Tibial artery (tissue), 4 donors: ENCODE measurements around the gene CXCL17.
"Not testable (repeated sequence)": the region's sequence is repeated elsewhere in the genome, so short reads cannot be mapped to it uniquely, and the experiment has no call there.

Experiments
- DNase-seq, 2 donors: peaks; one replicate each; pipeline ENCODE4 v3.0.0-alpha.2; 2019
- H3K27ac ChIP-seq, 2 donors: fragments of 200-600 bp; sonication (generic) in 1 of 2; 1 replicate in 1 of 2; 2 replicates in 1 of 2; pipeline ENCODE4 v1.5.1; 2018 to 2019; ENCODE audit warnings: mild to moderate bottlenecking in 1 of 2
- H3K27me3 ChIP-seq, 2 donors: fragments of 200-600 bp; sonication (generic) in 1 of 2; one replicate each; pipeline versions ENCODE4 v1.5.1 to v1.6.0; 2016 to 2019
- H3K36me3 ChIP-seq, 3 donors: fragments of 200-600 bp; sonication (generic) in 2 of 3; one replicate each; pipeline ENCODE4 v1.5.1; 2016 to 2019; ENCODE audit warnings: mild to moderate bottlenecking in 2 of 3
- H3K4me1 ChIP-seq, 4 donors: fragments of 200-600 bp; sonication (generic) in 2 of 4; 1 replicate in 3 of 4; 2 replicates in 1 of 4; pipeline ENCODE4 v1.5.1; 2016 to 2019
- H3K4me3 ChIP-seq, 2 donors: fragments of 200-600 bp; sonication (generic) in 1 of 2; 1 replicate in 1 of 2; 2 replicates in 1 of 2; pipeline ENCODE4 v1.5.1; 2018 to 2019; ENCODE audit warnings: mild to moderate bottlenecking in 2 of 2
- H3K9me3 ChIP-seq, 3 donors: fragments of 200-600 bp; sonication (generic) in 1 of 3; one replicate each; pipeline ENCODE4 v1.5.1; 2016 to 2019
- intact Hi-C: fragments of 100-400 bp; cut with DNase I; formaldehyde crosslinking; loops from one replicate; pipeline ENCODE4 v1.15.0; 2023; ENCODE audit warnings: low total_unique reads
- TF ChIP-seq, protein P1 (sequence below), 2 experiments: fragments of 200-600 bp in 1 of 2; fragments of 450-650 bp in 1 of 2; IDR thresholded peaks; one replicate each; pipeline ENCODE4 v1.5.1; 2017 to 2019; ENCODE audit warnings: antibody characterized with exemption in 2 of 2, mild to moderate bottlenecking in 1 of 2, moderate library complexity in 1 of 2

Gene CXCL17

DNA sequence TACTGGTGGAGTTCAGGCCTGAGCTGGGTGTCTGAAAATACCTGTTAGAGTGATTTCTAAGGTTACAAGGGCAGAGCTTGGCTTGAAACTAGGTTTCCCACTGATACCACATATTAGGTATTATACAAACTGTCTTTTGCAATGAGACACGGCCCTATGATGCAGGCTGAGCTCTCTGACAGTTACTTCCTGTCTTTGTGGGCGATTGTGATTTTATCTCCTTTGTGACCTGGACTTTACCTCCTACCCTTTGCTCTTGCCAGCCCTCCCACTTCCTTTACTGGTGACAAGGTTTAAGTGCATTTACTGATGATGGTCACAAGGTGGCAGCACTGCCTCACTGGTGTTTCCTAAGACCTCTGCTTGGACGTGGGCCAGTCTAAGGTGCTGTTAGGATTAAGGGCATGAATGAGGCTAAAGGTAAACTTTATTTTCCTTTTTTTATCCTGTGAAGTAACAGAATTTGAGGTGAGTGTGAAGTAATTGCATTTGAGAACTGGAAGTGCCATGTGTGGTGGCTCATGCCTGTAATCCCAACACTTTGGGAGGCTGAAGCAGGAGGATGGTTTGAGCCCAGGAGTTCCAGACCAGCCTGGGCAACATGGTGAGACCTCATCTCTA lies 7.7 kb upstream of the CXCL17 start:
- no peak overlapping the region for H3K27ac ChIP-seq

DNA sequence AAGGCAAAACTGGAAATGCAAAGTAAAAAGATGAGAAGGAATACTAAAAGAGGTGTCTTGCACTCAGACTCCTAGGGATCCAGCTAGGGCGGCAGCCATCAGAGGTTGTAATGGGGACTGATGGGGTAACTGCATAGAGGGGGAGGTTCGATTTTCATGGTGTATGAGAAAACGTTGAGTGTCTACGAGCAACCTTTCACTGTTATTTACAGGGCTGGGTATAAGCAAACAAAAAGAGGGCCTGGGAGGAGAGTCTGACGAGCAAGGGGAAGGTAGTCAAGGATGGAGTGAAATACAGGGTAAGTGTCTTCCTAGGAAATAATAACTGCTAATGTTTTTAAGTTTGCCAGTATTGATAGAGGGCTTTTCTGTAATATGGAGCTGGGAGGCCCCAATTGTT lies 5.6 kb upstream of the CXCL17 start:
- peaks cover 0 to 18% of the 10 kb centered on the region in 2 donors for H3K27me3 ChIP-seq
- H3K27ac ChIP-seq, H3K36me3 ChIP-seq, H3K4me1 ChIP-seq, H3K9me3 ChIP-seq, H3K4me3 ChIP-seq, DNase-seq, intact Hi-C loops: not testable (repeated sequence)

More for the DNA sequence above, 7.7 kb upstream of the CXCL17 start:
- Histone ChIP-seq H3K9me3 (no peaks in the 10 kb centered on the region), H3K4me1 (no peaks in the 10 kb centered on the region), H3K36me3 (no peaks in the 10 kb centered on the region), H3K4me3 (no peak overlapping the region), H3K27me3 (peaks cover 0 to 18% of the 10 kb centered on the region in 2 donors)
- DNase-seq, result peak; percentile 70 to 73
- intact Hi-C loops, result no loop called here
- TF ChIP-seq, protein P1, sequence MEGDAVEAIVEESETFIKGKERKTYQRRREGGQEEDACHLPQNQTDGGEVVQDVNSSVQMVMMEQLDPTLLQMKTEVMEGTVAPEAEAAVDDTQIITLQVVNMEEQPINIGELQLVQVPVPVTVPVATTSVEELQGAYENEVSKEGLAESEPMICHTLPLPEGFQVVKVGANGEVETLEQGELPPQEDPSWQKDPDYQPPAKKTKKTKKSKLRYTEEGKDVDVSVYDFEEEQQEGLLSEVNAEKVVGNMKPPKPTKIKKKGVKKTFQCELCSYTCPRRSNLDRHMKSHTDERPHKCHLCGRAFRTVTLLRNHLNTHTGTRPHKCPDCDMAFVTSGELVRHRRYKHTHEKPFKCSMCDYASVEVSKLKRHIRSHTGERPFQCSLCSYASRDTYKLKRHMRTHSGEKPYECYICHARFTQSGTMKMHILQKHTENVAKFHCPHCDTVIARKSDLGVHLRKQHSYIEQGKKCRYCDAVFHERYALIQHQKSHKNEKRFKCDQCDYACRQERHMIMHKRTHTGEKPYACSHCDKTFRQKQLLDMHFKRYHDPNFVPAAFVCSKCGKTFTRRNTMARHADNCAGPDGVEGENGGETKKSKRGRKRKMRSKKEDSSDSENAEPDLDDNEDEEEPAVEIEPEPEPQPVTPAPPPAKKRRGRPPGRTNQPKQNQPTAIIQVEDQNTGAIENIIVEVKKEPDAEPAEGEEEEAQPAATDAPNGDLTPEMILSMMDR (IDR thresholded peaks at IDR 0.05), result peak; percentile 69 to 77

DNA sequence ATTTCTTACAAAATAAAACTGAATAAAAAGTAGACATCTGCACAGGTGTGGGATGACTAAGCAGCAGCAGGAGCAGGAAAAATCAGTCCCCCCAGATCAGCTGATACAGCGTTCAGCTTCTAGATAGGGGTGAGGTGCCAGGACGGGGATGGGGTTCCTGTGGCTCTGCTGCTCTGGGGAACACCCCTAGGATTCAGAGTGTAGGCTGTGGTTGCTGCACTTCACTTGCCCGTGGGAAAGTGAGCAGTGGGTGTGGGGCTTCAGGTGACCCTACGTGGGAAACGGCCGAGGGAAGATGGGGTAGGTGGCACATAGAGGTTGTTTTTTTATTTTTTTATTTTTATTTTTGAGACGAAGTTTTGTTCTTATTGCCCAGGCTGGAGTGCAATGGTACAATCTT lies 3.2 kb upstream of the CXCL17 start:
- TF ChIP-seq, protein P1 (IDR thresholded peaks at IDR 0.05), result no peak

DNA sequence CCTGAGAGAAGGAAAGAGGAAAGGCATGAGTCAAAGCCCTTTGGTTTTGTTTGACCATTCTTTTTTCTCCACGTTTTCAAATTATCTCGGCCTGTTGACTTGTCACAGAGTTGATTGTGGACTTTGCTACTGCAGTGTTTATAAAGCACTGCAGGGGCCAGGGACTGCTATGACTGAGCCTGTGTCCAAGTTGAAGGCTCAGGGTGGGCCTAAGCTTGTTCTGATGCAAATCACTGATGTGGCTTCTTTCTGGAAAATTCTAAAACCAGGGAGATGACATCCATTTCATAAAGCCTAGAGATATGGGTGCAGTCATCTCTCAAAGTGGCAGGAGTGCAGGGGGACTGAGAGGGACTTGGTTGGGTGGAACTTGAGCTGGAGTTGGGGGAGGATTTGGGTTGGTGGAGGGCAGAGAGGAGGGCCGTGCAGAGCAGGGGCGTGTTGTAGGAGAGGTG lies 1.2 kb upstream of the CXCL17 start:
- H3K27ac ChIP-seq, result no peak overlapping the region
- TF ChIP-seq, protein P1 (IDR thresholded peaks at IDR 0.05), result no peak
- H3K27me3 ChIP-seq, result peaks cover 0 to 5% of the 10 kb centered on the region in 2 donors
- intact Hi-C loops, result no loop called here
- H3K4me1 ChIP-seq, result peaks cover 0 to 9% (median 0%) of the 10 kb centered on the region in 4 donors
- H3K36me3 ChIP-seq, result no peaks in the 10 kb centered on the region
- H3K4me3 ChIP-seq, result no peak overlapping the region
- DNase-seq, result no peak
- no peaks in the 10 kb centered on the region for H3K9me3 ChIP-seq

More for the DNA sequence above, 3.2 kb upstream of the CXCL17 start:
- no peaks in the 10 kb centered on the region for H3K36me3 ChIP-seq
- no peak overlapping the region for H3K4me3 ChIP-seq
- DNase-seq, result no peak
- no peak overlapping the region for H3K27ac ChIP-seq
- H3K4me1 ChIP-seq, result peaks cover 0 to under 1% (median 0%) of the 10 kb centered on the region in 4 donors
- H3K9me3 ChIP-seq, result no peaks in the 10 kb centered on the region
- intact Hi-C loops, result no loop called here
- peaks cover 0 to 7% of the 10 kb centered on the region in 2 donors for H3K27me3 ChIP-seq

DNA sequence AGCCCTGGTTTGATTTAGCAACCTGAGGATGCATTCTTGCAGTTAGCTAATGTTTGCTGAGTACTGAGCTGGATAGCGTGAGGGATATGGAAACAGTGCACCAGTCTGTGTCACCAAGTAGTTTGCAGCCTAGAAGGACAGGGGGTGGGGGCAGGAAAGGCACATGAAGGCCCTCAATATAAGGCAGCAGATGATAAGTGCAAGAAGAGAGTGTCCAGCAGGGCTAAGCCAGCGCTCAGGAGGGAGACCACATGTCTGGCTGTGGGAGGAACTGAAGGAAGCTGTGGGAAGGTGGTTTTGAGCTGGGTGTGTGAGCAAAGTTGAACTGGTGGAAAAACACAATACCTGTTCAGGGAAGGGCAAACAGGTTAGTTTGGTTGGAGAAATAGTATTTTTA lies 1.7 kb downstream of the CXCL17 start:
- intact Hi-C loops, result no loop called here
- Histone ChIP-seq H3K4me1 (peaks cover 0 to 9% (median 0%) of the 10 kb centered on the region in 4 donors), H3K9me3 (no peaks in the 10 kb centered on the region), H3K36me3 (no peaks in the 10 kb centered on the region), H3K4me3 (no peak overlapping the region), H3K27ac (no peak overlapping the region), H3K27me3 (peaks cover 0 to 2% of the 10 kb centered on the region in 2 donors)
- TF ChIP-seq, protein P1 (IDR thresholded peaks at IDR 0.05), result no peak
- DNase-seq, result no peak

DNA sequence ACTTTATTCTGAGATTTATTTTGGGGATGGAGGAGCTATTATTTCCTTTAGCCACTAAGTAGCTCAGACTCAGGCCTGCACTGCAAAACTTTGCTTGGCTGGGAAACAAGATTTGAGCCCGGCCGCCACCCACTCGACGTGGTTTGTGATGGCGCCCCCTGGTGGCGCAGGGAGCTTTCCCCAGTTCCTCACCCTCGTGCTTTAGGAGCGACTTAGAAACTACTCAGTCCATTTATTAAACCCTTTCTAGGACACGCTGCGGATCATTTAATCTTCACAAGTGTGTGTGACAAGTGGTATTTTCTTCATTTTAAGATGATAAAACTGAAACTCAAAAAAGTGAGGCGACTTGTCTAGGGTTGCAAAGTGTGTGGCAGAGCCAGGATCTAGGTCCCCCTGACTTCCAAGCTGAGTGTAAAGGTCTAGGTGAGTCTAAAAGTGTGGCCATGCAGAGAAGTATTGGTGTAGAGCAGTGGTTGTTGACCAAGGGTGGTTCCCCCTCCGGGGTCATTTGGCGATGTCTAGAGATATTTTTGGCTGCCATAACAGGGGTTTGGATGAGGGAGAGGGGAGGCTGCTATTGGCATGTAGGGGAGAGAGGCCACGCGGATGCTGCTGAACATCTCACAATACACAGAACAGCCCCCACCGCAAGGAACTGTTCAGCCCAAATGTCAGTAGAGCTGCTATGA lies 2.2 kb downstream of the CXCL17 start:
- Histone ChIP-seq H3K9me3 (no peaks in the 10 kb centered on the region), H3K36me3 (no peaks in the 10 kb centered on the region), H3K27me3 (no peaks in the 10 kb centered on the region), H3K4me3 (no peak overlapping the region), H3K4me1 (peaks cover 0 to 9% (median 0%) of the 10 kb centered on the region in 4 donors), H3K27ac (no peak overlapping the region)
- intact Hi-C loops, result no loop called here
- DNase-seq, result peak; percentile 55 to 71
- TF ChIP-seq, protein P1 (IDR thresholded peaks at IDR 0.05), result peak; percentile 64 to 72
